ENCODE data around the gene CALML4. TPM values are rescaled to one million over a fixed set of nuclear protein-coding genes. Genes with fewer than 3 reads are reported as not detected.
"Not testable (repeated sequence)": the region's sequence is repeated elsewhere in the genome, so short reads cannot be mapped to it uniquely, and the experiment has no call there.

CALML4 gene
- total RNA-seq, 4 donors from 2014 or later: 16.8 to 77.8 (median 48.9) TPM

GRCh38 chr15:68203486-68203885, 1.6 kb downstream of the CALML4 start:
- no peak for ATAC-seq
- Histone ChIP-seq H3K27ac (peak overlapping the region in 1 of 4 donors; percentile 72), H3K27me3 (no peaks in the 10 kb centered on the region), H3K4me1 (peaks cover 0 to 58% (median 34%) of the 10 kb centered on the region in 3 donors), H3K9me3 (no peaks in the 10 kb centered on the region), H3K36me3 (peaks cover 0 to 6% of the 10 kb centered on the region in 2 donors), H3K4me3 (no peak overlapping the region)
- WGBS, 2 donors (ENCODE audit: low coverage in 1 of 2): 86% methylated on average over 5 of the region's 5 CpGs; no CpG with 5 or more reads in 1 of the 2 donors
- TF ChIP-seq CTCF (IDR thresholded peaks at IDR 0.05) (no peak), POLR2A (IDR thresholded peaks at IDR 0.05) (no peak), EP300 (IDR thresholded peaks at IDR 0.05) (no peak), POLR2AphosphoS5 (IDR thresholded peaks at IDR 0.05) (no peak)

GRCh38 chr15:68202994-68203393, 2.1 kb downstream of the CALML4 start:
- not testable (repeated sequence) for H3K4me3 ChIP-seq, H3K27ac ChIP-seq, H3K36me3 ChIP-seq, H3K27me3 ChIP-seq, ATAC-seq, H3K9me3 ChIP-seq
- H3K4me1 ChIP-seq: peaks cover 0 to 58% (median 34%) of the 10 kb centered on the region in 3 donors
- WGBS, 2 donors (ENCODE audit: low coverage in 1 of 2): 91 to 96% methylated on average over 6 to 7 of the region's 7 CpGs

GRCh38 chr15:68201879-68202261, 3.3 kb downstream of the CALML4 start:
- Histone ChIP-seq H3K27ac (peak overlapping the region in 2 of 4 donors; percentile 52 to 70), H3K27me3 (no peaks in the 10 kb centered on the region), H3K36me3 (peaks cover 0 to 3% of the 10 kb centered on the region in 2 donors), H3K4me1 (peaks cover 0 to 58% (median 34%) of the 10 kb centered on the region in 3 donors), H3K9me3 (no peaks in the 10 kb centered on the region), H3K4me3 (no peak overlapping the region)
- TF ChIP-seq CTCF (IDR thresholded peaks at IDR 0.05) (no peak), POLR2A (IDR thresholded peaks at IDR 0.05) (no peak), EP300 (IDR thresholded peaks at IDR 0.05) (no peak), POLR2AphosphoS5 (IDR thresholded peaks at IDR 0.05) (no peak)
- 63% methylated on average over 3 of the region's 3 CpGs; no CpG with 5 or more reads in 1 of the 2 donors for WGBS, 2 donors (ENCODE audit: low coverage in 1 of 2)
- ATAC-seq: no peak

GRCh38 chr15:68201153-68201878, 3.8 kb downstream of the CALML4 start:
- H3K4me3 ChIP-seq: no peak overlapping the region
- no peaks in the 10 kb centered on the region for H3K27me3 ChIP-seq
- TF ChIP-seq EP300 (IDR thresholded peaks at IDR 0.05) (no peak), POLR2AphosphoS5 (IDR thresholded peaks at IDR 0.05) (no peak), POLR2A (IDR thresholded peaks at IDR 0.05) (no peak), CTCF (IDR thresholded peaks at IDR 0.05) (no peak)
- WGBS, 2 donors (ENCODE audit: low coverage in 1 of 2): 61 to 80% methylated on average over 3 to 4 of the region's 7 CpGs
- H3K27ac ChIP-seq: peak overlapping the region in 2 of 4 donors; percentile 52 to 70
- H3K9me3 ChIP-seq: no peaks in the 10 kb centered on the region
- H3K4me1 ChIP-seq: peaks cover 0 to 55% (median 34%) of the 10 kb centered on the region in 3 donors
- ATAC-seq: no peak
- peaks cover 0 to 3% of the 10 kb centered on the region in 2 donors for H3K36me3 ChIP-seq

- Histone ChIP-seq H3K4me3 (no peak overlapping the region), H3K27me3 (no peaks in the 10 kb centered on the region), H3K4me1 (peaks cover 0 to 49% (median 26%) of the 10 kb centered on the region in 3 donors), H3K27ac (peak overlapping the region in 3 of 4 donors; percentile 45 to 70 (median 52)), H3K9me3 (no peaks in the 10 kb centered on the region), H3K36me3 (peaks cover 0 to 3% of the 10 kb centered on the region in 2 donors)
- WGBS, 2 donors (ENCODE audit: low coverage in 1 of 2): 20% methylated on average over 1 of the region's 16 CpGs; no CpG with 5 or more reads in 1 of the 2 donors
- TF ChIP-seq POLR2A (IDR thresholded peaks at IDR 0.05) (no peak), EP300 (IDR thresholded peaks at IDR 0.05) (no peak), CTCF (IDR thresholded peaks at IDR 0.05) (no peak)
- peak; percentile 35 for ATAC-seq
Observed at GRCh38 chr15:68200016-68200861, 4.9 kb downstream of the CALML4 start.

All from gastroesophageal sphincter (tissue), 4 donors.